Muscle layer of duodenum (tissue), 2 donors: ENCODE results near the gene SLBP.

ENCODE experiments used
- H3K27ac ChIP-seq: one replicate; pipeline ENCODE4 v1.7.0; 2013; ENCODE audit warnings: mild to moderate bottlenecking, low read length
- H3K27me3 ChIP-seq: one replicate; pipeline ENCODE4 v1.7.0; 2013; ENCODE audit warnings: low read depth, mild to moderate bottlenecking, control low read depth, low read length
- H3K36me3 ChIP-seq, 2 donors: one replicate each; pipeline ENCODE4 v1.7.0; 2013; ENCODE audit warnings: low read length in 2 of 2, control low read depth in 1 of 2, mild to moderate bottlenecking in 1 of 2; ENCODE audit not compliant: insufficient read depth in 2 of 2, control insufficient read depth in 1 of 2
- H3K4me1 ChIP-seq, 2 donors: one replicate each; pipeline ENCODE4 v1.7.0; 2013; ENCODE audit warnings: low read length in 2 of 2, mild to moderate bottlenecking in 2 of 2, control low read depth in 1 of 2, moderate library complexity in 1 of 2; ENCODE audit not compliant: insufficient read depth in 2 of 2, control insufficient read depth in 1 of 2
- H3K4me3 ChIP-seq, 2 donors: one replicate each; pipeline ENCODE4 v1.7.0; 2013; ENCODE audit warnings: low read length in 2 of 2, low read depth in 1 of 2, mild to moderate bottlenecking in 1 of 2
- H3K9me3 ChIP-seq, 2 donors: one replicate each; pipeline ENCODE4 v1.7.0; 2013; ENCODE audit warnings: low read length in 2 of 2, control low read depth in 1 of 2, mild to moderate bottlenecking in 1 of 2; ENCODE audit not compliant: control insufficient read depth in 1 of 2
- donor health status: healthy.

SLBP gene

DNA sequence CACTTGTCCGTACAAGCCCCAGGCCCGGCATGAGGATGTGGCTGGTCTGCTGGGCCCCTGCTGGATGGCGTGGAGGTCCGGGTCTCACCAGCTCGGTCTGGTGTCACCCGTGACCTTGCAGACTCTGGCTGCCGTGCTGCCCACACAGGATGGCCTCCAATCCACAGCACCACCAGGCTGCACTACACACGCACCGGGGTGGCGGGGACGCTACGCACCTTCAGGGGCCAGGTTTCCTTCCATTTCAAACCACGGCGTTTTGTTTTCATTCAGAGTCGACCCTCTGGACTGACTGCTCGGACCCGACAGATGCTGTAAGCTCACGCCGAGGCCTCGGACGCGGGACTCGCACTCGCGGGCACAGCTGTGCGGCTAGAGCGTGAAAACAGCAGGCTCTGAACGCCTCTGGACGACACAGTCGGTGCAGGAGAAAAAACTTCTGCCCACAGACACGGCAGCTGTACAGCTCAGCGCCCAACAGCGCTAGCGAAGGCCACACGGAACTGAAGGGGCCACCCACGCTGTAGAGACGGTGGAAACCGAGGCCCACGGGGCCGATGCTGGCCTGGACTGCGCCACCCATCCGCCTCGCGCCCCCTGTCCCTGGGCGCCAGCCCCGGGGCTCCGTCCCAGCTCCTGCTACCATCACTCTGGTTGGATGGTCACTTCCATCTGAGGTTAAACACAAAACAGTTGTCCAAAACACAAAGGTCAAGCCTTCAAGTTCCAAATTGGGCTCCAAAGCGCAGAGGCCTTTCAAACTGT lies 68.0 kb downstream of the SLBP start:
- Histone ChIP-seq H3K4me3 (no peak overlapping the region), H3K36me3 (no peaks in the 10 kb centered on the region), H3K4me1 (peaks cover 0 to 17% of the 10 kb centered on the region in 2 donors), H3K9me3 (no peaks in the 10 kb centered on the region), H3K27ac (no peak overlapping the region), H3K27me3 (no peaks in the 10 kb centered on the region)
